ENCODE measurements around the gene TRMT2A. TPM values are rescaled to one million over a fixed set of nuclear protein-coding genes. Genes with fewer than 3 reads are reported as not detected.

Gene TRMT2A
- polyA plus RNA-seq, 1 of the 3 experiments (the other 2 are of a cell fraction) = 54.6 TPM

DNA sequence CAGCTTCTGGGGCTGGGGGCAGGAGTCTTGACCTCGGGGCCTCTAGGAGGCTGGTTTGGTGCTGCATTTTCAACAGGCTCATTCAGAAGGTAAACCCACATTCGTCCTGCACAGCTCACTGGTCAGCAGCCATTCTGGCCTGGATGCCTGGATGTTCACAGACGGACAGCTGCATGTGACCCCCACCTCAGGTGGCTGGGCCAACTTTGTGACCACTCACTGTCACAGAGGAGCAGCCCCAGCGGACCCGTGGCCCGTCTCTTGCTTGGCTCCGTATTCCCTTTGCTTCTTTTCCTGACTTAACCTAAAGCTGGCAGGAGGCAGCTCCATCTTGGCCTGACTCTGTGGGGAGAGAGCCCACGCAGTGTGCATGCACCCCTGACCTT lies 28.8 kb downstream of the TRMT2A start:
- DNase-seq = no peak
- TF ChIP-seq NFIC (IDR thresholded peaks at IDR 0.05; ENCODE audit: borderline replicate concordance) = no peak
- TF ChIP-seq, protein P1, sequence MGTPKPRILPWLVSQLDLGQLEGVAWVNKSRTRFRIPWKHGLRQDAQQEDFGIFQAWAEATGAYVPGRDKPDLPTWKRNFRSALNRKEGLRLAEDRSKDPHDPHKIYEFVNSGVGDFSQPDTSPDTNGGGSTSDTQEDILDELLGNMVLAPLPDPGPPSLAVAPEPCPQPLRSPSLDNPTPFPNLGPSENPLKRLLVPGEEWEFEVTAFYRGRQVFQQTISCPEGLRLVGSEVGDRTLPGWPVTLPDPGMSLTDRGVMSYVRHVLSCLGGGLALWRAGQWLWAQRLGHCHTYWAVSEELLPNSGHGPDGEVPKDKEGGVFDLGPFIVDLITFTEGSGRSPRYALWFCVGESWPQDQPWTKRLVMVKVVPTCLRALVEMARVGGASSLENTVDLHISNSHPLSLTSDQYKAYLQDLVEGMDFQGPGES (IDR thresholded peaks at IDR 0.05; ENCODE audit: low read depth, low read length) = no peak
- TF ChIP-seq FOXJ3 (CRISPR knock-in tag; IDR thresholded peaks at IDR 0.05) = no peak
- no peak for TF ChIP-seq YY1 (IDR thresholded peaks at IDR 0.05; ENCODE audit: low read depth)
- no peak overlapping the region for H3K4me2 ChIP-seq
- H3K27me3 ChIP-seq (ENCODE audit: insufficient read depth) = no peaks in the 10 kb centered on the region
- H2AFZ ChIP-seq (ENCODE audit: low read depth) = no peak overlapping the region
- H3F3A ChIP-seq (replicated peaks; ENCODE audit: insufficient read depth) = peaks cover 2% of the 10 kb centered on the region
- ChIA-PET POLR2A (no interaction called here), CTCF (interaction anchor here (1.1 kb wide), 1 partner anchor 23 kb away, joined by 3 read pairs; no protein-coding TSS in a partner anchor)
- peaks cover 71% of the 10 kb centered on the region for H3K79me2 ChIP-seq (ENCODE audit: insufficient read depth)
- no peak overlapping the region for H3K27ac ChIP-seq (ENCODE audit: low read depth in 2 of 2, low read length in 1 of 2)
- H3K9ac ChIP-seq = no peak overlapping the region
- H3K4me3 ChIP-seq (ENCODE audit: low read depth in 2 of 2, low read length in 1 of 2) = no peak overlapping the region
- H3K9me3 ChIP-seq = no peaks in the 10 kb centered on the region
- no peaks in the 10 kb centered on the region for H3K9me2 ChIP-seq
- peaks cover 64 to 73% of the 10 kb centered on the region in 2 experiments for H3K36me3 ChIP-seq (replicated peaks in 1 of 2; ENCODE audit: control insufficient read depth in 1 of 2, insufficient read depth in 2 of 2, low read length in 1 of 2)
- peaks cover 54% of the 10 kb centered on the region for H4K20me1 ChIP-seq (ENCODE audit: insufficient read depth)
- 93% methylated on average over 6 of the region's 8 CpGs for WGBS (ENCODE audit: low lambda C conversion rate)
- H3K4me1 ChIP-seq (ENCODE audit: control insufficient read depth in 1 of 2, insufficient read depth in 2 of 2, low read depth in 1 of 2, low read length in 1 of 2) = peaks cover 0 to 13% of the 10 kb centered on the region in 2 experiments; a peak in 1 of 4 replicates

DNA sequence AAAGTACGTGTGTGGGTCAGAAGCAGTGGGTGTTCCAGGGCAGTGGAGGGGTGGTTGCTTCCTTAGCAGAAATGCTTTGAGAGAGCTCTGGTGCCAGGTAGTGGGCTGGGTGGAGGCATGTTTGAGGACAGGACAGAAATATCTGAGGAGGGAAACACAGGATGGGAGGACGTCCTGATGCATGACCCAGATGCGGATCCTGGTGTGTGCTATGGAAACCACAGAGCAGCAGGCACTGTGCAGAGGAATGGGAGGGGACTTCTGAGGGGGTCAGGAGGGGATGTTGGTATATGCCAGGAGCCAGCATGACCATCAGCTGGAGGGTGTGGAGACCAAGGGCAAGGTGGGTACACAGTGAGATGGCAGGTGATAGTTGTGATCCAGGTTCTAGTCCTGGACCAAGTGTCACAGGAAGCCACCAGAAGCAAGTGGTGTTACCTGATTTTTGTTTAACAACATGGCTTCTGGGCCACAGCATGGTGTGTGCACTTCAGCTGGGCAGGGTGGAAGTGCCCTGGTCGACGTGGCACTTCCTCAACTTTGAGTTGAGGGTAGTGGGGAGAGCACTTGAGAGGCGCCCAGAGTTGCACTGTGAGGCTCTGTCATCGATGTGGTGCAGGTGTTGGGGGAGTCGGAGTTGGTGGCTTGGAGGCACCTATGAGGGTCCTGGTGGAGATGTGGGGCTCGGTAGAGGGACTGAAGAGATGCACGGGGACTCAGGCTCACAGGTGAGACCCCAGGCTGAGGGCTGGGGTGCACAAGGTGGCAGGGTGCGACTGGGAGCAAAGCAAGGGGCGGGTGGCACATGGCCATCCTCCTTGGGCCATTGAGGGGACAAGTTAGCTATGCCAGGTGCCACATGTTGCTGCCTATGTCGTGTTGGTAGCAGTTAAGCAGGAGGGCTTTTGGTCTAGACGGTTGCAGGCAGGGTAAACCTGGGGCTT lies 29.4 kb downstream of the TRMT2A start:
- Histone ChIP-seq H3K27ac (ENCODE audit: low read depth in 2 of 2, low read length in 1 of 2) (no peak overlapping the region), H3F3A (replicated peaks; ENCODE audit: insufficient read depth) (peaks cover 2% of the 10 kb centered on the region), H3K9me3 (no peaks in the 10 kb centered on the region), H3K27me3 (ENCODE audit: insufficient read depth) (no peaks in the 10 kb centered on the region), H2AFZ (ENCODE audit: low read depth) (no peak overlapping the region), H3K4me1 (ENCODE audit: control insufficient read depth in 1 of 2, insufficient read depth in 2 of 2, low read depth in 1 of 2, low read length in 1 of 2) (peaks cover 2 to 16% of the 10 kb centered on the region in 2 experiments; a peak in 1 of 4 replicates), H3K9ac (no peak overlapping the region), H3K79me2 (ENCODE audit: insufficient read depth) (peaks cover 77% of the 10 kb centered on the region), H3K4me3 (ENCODE audit: low read depth in 2 of 2, low read length in 1 of 2) (no peak overlapping the region), H3K36me3 (replicated peaks in 1 of 2; ENCODE audit: control insufficient read depth in 1 of 2, insufficient read depth in 2 of 2, low read length in 1 of 2) (peaks cover 63 to 71% of the 10 kb centered on the region in 2 experiments), H3K9me2 (no peaks in the 10 kb centered on the region), H3K4me2 (no peak overlapping the region), H4K20me1 (ENCODE audit: insufficient read depth) (peaks cover 61% of the 10 kb centered on the region)
- ChIA-PET CTCF (interaction anchor here (1.1 to 1.4 kb wide), 3 partner anchors 24 to 134 kb away, joined by 3 read pairs; no protein-coding TSS in a partner anchor), POLR2A (no interaction called here)
- no peak for DNase-seq
- TF ChIP-seq RCOR1 (IDR thresholded peaks at IDR 0.05; ENCODE audit: low read length) (no peak), FOSL2 (IDR thresholded peaks at IDR 0.05; ENCODE audit: borderline replicate concordance, low read depth) (no peak), EP300 (IDR thresholded peaks at IDR 0.05; ENCODE audit: borderline replicate concordance in 1 of 2, low read depth in 1 of 2, low read length in 1 of 2) (no peak), TEAD4 (IDR thresholded peaks at IDR 0.05; ENCODE audit: borderline replicate concordance, insufficient read depth) (no peak), NFIC (IDR thresholded peaks at IDR 0.05; ENCODE audit: borderline replicate concordance) (no peak), YY1 (IDR thresholded peaks at IDR 0.05; ENCODE audit: low read depth) (no peak), NRF1 (IDR thresholded peaks at IDR 0.05; ENCODE audit: low read depth, low read length) (no peak), FOXJ3 (CRISPR knock-in tag; IDR thresholded peaks at IDR 0.05) (no peak), MXI1 (IDR thresholded peaks at IDR 0.05; ENCODE audit: low read depth, low read length) (no peak), GABPA (IDR thresholded peaks at IDR 0.05; ENCODE audit: low read depth) (no peak)
- WGBS (ENCODE audit: low lambda C conversion rate) = 95% methylated on average over 10 of the region's 14 CpGs

Measured in SK-N-SH (cell line).